GM18505 (cell line): ENCODE data around the gene CCR8.

Experiments
- ATAC-seq: cut with Tn5 transposase; IDR thresholded peaks from one replicate; pipeline ENCODE4 v1.9.1; 2021; ENCODE audit not compliant: unreplicated experiment
- POLR2A ChIP-seq: IDR thresholded peaks from 4 replicates; pipeline ENCODE4 v1.6.1; 2011; ENCODE audit warnings: borderline replicate concordance; ENCODE audit not compliant: insufficient read depth, insufficient read length; ENCODE audit errors: extremely low read depth

CCR8 gene, protein sequence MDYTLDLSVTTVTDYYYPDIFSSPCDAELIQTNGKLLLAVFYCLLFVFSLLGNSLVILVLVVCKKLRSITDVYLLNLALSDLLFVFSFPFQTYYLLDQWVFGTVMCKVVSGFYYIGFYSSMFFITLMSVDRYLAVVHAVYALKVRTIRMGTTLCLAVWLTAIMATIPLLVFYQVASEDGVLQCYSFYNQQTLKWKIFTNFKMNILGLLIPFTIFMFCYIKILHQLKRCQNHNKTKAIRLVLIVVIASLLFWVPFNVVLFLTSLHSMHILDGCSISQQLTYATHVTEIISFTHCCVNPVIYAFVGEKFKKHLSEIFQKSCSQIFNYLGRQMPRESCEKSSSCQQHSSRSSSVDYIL

DNA sequence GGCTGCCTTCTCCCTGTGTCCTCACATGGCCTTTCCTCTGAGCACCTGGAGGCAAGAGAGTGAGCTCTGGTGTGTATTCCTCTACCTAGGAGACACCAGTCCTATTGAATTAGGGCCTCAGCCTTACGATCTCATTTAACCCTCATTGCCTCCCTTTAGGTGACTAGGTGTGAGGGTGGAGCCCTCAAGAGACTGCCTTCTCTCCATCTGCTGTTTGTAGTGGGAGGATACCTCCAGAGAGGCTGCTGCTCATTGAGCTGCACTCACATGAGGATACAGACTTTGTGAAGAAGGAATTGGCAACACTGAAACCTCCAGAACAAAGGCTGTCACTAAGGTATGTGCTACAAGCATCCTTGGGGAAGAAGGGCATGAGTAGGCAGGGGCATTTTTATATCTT lies at the start of gene CCR8:
TSS of gene CCR8 (plus strand) at position 217 of the 400 bp plus-strand sequence. CDS start 2,623 bp downstream, outside the sequence.
- ATAC-seq: no peak
- TF ChIP-seq POLR2A: no peak

DNA sequence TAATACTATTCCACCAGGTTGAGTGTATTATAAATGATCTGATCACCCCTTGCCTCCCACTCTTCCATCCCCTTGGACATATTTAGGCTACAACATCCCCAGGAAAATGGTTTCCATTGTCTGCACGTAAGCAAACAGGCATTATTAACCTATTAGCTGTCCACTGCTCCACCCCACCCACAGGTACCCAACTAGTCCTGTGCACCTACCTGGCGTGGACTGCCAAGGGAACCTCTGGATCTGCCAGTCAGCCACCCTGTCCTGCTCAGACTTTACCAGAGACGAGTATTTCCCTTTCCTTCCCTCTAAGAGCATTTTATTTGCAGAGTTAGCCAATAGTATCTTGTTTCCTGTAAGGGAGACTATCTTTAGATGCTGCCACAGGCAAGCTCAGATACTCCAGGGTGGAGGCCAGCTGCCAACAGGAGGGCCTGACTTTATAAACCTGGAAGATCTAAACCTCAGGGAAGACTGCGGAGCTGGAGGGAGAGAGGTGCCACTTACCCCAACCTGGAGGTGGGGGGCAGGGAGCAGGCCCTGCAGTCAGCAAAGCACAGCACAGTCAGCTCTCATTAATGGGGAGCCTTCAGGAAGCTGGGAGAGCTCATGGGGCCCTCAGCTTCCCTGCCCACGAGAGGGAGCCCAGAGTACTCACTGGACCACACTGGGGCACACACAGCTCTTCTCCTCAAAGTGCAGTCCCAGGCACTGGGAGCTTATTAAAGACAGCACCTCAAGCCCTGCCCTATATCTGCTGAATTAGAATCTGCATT lies 49.6 kb upstream of the CCR8 start, which contains the start of gene CX3CR1:
TSS of gene CX3CR1 (minus strand) at position 292 of the 773 bp plus-strand sequence. CDS start 13,527 bp downstream, outside the sequence.
- ATAC-seq: no peak

DNA sequence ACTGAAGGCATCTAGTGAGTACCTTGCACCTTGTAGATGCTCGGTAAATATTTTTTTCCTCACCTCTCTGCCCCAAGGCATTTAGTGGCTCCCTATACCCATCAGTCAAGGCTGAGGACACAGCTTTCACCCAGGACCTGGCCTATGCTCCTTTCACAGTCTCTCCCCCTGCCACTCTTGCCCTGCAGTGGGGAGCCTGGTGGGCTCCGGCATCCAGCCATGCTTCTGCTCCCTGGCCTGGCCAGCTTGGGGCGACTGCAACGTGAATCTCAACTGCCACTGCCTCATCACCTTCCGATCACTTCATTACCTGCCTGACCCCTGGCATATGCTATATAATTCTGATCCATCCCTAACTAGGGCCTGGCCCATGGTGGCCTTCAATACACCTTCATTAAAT lies 48.9 kb upstream of the CCR8 start:
- no peak for ATAC-seq
- no peak for TF ChIP-seq POLR2A

More for the DNA sequence above, 49.6 kb upstream of the CCR8 start, which contains the start of gene CX3CR1:
- TF ChIP-seq POLR2A: no peak

DNA sequence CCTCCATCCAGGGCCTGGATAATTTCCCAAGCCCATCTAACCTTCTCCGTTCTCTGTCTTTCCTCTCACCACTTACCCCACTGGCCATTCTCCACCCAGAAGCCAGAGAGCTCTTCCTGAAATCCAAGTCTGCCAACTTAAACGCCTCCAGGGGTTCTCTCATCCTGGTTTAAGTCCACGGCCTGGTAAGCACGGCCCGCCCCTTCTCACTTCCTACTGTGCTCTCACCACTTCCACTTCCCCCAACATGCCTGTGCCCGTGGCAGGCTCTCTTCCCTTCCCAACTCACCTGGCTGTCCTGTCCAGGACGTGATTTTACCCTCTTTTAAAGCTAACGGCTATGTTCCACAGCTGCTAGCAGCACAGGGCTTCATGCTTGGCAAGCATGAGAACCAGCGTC lies 48.0 kb upstream of the CCR8 start:
- TF ChIP-seq POLR2A: no peak
- no peak for ATAC-seq

DNA sequence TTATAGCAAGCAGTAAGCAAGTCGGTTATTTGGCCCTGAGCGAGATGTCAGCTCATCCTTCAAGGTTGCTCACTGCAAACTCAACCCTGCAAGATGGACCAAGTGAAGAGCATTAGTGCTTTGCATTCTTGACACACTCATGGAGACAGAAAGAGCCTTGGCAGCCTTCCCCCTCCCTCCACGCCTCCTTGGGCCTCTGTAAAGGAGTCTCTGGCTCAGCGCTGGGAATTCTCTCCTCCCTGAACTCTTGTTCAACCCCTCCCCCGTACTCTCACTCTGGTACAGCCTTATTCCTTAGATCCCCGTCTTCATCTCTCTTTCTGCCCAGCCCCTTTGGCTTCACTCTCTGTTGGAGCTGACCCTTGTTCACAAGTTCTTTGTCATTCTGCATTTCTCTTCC lies 47.5 kb upstream of the CCR8 start:
- no peak for TF ChIP-seq POLR2A
- no peak for ATAC-seq

DNA sequence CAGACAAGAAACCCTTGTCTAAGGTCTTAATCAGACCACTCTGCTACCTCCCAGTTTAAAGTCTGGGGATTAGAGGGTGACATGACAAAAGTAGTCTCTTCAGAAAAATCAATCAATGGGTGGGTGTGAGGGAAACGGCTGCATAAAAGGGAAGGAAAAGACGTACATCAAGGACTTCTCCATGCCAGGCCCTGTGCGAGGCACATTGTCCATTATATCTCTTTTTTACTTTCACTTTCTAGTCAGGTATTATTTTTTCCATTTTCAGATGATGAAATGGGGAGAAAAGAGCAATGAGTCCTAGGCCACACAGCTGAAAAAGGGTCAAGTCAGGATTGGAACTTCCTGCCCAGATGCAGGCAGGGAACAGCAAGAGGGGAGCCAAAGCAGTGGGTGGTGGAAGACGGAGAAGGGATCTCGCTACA lies 45.0 kb upstream of the CCR8 start:
- no peak for ATAC-seq
- TF ChIP-seq POLR2A: no peak

DNA sequence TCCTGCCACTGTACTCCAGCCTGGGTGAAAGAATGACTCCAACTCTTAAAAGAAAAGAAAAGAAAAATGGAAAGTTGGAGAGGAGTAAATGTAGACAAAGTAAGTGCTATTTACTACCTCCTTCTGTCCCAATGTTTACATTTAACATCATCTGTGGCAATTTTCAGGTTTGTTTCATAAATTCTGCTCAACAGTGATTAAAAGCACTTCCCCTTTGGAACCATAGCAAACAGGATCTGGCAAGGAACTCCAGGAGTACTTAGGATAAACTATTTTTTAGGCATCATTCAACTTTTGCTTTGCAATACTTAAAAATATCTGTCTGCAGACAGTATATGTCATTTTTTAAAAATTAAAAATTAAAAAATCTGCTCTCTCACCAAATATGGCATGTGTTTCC lies 44.2 kb upstream of the CCR8 start:
- no peak for ATAC-seq
- TF ChIP-seq POLR2A: no peak

DNA sequence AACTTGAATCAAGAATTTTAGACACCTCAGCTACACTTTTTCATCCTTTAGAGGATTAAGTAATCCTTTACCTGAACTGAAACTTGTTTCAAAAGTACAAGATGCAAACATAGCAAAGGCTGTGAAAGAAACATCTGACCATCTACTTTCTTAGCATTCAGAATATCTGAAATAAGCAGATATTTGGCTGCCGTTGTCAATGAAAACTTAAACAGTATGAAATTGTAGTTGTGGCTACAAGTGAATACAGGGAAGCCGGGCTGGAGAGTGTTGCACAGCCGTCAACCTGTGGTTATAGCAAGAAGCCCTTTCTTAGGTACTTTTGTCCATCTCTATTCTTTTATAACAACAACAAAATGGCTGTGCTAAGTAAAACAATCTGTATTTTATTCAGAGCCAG lies 42.7 kb upstream of the CCR8 start:
- no peak for TF ChIP-seq POLR2A
- ATAC-seq: no peak

DNA sequence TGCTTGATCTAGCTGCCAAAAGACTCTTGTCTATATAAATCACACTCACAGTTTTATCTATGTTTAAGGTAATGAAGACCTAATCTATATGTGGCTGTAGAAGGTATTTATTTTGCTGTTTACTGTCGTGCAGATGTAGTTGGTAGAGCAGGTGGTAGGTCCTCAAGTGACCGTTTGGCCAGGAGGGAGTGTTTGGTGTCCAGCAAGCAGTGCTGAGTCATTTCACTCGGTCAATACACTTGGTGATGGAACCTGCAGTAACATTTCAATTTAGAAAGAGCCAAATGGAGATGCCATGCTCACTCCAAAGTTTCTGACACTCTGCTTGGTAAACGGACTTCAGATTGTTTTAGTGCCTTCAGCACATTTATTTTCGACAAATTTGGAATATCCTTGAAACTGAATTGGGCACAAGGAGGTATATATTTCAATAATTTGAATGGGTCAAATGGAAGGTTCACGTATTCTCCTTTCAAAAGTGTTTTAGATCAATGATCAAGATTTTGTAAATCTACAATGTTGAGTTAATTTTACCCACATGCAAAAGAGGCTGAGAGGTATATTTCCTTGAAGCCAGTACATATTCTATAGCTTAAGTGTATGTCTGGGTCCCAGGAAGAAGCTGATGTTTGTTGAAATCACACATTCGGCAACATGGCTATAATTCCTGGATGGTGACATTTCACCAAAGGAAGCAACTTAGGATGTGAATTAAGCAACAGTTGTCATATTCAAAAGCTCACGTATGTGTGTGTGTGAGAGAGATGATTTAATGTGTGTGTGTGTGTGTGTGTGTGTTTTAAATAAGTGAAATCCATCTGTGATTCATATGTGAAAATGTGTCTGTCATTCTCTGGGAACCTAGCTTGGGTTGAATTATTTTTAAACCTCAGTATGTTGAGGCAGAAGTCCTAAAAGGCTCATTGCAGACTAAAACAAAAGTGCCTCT lies 42.0 kb upstream of the CCR8 start:
- TF ChIP-seq POLR2A: no peak
- ATAC-seq: no peak

DNA sequence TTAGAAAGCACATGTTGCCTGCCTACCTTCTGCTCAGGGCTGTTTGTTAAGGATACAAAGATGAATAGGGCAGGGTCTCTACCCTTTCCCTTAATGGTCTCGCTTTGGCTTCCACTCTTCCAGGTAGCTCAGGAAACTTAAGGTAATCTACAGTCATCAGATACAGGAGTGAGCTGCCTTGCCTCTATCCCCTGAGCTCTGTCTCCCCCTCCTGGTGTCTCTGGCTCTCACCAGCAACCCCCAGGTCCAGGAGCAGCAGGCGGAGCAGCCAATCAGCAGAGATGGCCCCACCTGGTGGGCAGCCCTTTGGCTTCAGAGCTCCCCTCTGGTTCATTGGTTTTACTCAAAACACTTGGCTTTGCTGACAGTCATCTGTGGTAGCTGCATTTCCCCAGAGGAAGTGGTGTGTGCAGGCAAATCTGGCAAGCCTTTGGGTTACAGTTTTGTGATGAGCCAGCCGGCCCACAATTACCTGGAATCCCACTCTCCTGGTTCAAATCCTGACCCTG lies 41.2 kb upstream of the CCR8 start:
- peak; percentile 96 for ATAC-seq
- TF ChIP-seq POLR2A: no peak

DNA sequence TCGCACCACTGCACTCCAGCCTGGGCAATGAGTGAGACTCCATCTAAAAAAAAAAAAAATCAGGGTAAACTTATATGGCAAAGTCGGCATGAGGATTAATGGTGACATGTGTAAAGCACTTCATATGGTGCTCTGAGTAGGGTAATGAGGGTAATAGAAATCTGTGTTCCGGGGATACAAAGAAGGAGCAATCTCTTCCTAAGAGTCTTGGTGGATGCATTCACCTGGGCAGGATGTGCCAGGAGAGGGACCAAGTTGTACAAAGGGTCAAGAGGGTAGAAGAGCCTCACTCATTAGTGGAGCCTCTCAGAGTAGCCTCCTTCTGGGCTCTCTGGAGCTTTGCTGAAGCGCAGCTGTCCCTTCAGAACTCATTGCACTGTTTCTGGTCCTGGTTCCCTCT lies 40.4 kb upstream of the CCR8 start:
- ATAC-seq: no peak
- no peak for TF ChIP-seq POLR2A

DNA sequence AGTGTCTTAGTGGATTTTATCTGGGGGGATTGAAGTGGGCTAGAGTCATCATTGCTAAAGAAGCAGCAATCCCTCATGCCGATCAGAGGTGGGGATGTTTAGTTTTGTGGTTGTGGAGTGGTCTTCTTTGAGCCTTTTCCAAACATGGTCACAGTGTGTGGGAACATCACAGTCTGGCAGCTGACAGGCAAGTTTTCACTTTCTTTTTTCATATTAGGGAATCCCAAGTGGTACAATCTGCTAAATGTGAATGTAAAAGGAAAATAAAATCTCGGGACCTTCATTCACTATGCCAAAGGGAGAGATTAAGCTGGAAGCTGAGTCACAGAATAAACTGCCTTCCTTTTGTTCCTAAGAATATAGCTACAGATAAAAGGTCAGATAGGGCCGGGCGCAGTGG lies 39.3 kb upstream of the CCR8 start:
- no peak for ATAC-seq
- TF ChIP-seq POLR2A: no peak

DNA sequence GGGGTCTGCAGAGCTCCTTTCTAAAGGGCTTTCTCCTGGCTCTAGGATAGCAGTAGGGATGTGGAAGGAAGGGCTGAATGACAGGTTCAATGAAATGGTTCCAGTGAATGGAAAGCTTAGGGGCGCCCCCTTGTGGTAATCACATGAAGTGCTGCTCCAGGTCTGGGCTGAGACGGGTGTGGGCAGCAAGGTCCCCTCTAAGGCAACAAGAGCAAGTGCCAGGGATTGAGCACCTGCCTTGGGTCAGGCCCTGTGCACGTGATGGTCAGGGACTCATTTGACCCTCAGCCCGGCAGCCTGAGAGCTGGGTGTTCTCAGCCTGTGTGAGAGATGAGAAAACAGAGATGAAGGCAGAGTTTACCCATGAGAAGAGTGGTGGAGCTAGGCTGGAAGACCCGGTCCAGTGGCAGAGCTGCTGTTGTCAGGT lies 37.6 kb upstream of the CCR8 start:
- no peak for ATAC-seq
- no peak for TF ChIP-seq POLR2A
